Myocyte (in vitro differentiated cells): ENCODE measurements around the gene URGCP. TPM values are rescaled to one million over a fixed set of nuclear protein-coding genes. Genes with fewer than 3 reads are reported as not detected.

ENCODE experiments used
- DNase-seq: peaks from one replicate; pipeline ENCODE4 v3.0.0-alpha.2; 2012; ENCODE audit warnings: low read depth
- polyA plus RNA-seq: library from polyadenylated mRNA; unstranded; fragments of >200 nt; gene quantifications from one replicate; pipeline ENCODE4 v1.2.1, GENCODE V29; 2012; ENCODE audit warnings: missing spikeins
- total RNA-seq: library from RNA; depleted of rRNA; stranded (reverse); fragments of >200 nt; gene quantifications from 2 replicates; pipeline ENCODE4 v1.2.3, GENCODE V29; 2014

Gene URGCP, protein sequence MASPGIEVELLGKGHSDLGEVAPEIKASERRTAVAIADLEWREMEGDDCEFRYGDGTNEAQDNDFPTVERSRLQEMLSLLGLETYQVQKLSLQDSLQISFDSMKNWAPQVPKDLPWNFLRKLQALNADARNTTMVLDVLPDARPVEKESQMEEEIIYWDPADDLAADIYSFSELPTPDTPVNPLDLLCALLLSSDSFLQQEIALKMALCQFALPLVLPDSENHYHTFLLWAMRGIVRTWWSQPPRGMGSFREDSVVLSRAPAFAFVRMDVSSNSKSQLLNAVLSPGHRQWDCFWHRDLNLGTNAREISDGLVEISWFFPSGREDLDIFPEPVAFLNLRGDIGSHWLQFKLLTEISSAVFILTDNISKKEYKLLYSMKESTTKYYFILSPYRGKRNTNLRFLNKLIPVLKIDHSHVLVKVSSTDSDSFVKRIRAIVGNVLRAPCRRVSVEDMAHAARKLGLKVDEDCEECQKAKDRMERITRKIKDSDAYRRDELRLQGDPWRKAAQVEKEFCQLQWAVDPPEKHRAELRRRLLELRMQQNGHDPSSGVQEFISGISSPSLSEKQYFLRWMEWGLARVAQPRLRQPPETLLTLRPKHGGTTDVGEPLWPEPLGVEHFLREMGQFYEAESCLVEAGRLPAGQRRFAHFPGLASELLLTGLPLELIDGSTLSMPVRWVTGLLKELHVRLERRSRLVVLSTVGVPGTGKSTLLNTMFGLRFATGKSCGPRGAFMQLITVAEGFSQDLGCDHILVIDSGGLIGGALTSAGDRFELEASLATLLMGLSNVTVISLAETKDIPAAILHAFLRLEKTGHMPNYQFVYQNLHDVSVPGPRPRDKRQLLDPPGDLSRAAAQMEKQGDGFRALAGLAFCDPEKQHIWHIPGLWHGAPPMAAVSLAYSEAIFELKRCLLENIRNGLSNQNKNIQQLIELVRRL
- 33.8 and 41.6 TPM in 2 replicates for total RNA-seq
- polyA plus RNA-seq = 35.4 TPM

DNA sequence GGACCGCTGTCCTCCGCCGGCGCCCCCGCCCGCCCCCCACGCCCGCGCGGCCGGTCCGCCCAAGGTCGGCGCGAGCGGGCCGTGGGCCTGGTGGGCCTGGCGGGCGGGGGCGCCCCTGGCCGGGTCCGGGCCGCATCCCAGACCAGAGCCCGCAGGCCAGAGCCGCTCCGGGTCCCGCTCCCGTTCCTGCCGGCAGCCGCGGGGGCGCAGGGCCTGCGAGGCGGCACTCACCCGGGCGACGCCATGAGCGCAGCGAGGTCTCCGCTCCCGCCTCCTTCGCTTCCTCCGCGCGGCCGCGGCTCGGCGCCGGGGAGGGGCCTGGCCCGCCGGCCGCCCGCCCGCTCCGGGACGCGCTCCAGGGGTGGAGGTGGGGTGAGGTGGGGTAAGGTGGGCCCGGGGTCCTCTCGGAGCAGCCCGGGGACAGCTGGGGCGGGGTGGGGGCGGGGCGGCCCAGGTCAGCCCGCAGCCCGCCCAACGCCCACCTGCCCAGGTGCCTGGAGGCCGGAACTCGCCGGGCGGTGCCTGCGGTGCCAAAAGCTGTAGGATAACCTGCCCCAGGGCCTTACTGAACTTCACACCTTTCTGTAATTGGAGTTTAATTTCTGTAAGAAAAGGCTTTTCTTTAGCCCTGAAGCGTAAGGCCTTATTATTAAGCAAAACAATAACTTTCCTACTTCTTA, at the start of gene URGCP:
Gene URGCP (minus strand): TSS at position 266 of the 680 bp plus-strand sequence. CDS start 21 bp downstream, at position 245.
- peak; percentile 63 for DNase-seq

DNA sequence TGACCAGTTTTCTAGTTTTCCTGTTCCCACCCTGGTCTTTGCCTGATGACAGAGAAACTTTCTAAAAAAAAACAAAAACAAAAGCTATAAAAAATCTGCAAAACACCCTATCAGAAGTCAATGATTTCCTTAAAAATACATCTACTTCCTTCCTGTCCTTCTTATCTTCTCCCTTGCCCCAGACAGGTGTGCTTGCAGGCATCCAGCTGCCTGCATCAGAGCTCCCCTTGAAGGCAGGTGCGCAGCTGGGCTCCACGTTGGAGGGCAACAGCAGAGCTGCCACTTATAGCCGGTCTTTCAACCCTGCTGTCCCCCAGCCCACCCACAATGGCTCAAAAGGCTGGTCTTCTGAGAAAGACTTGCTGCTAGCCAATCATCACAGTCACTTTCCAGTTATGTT, 49.6 kb upstream of the URGCP start:
- DNase-seq = no peak

DNA sequence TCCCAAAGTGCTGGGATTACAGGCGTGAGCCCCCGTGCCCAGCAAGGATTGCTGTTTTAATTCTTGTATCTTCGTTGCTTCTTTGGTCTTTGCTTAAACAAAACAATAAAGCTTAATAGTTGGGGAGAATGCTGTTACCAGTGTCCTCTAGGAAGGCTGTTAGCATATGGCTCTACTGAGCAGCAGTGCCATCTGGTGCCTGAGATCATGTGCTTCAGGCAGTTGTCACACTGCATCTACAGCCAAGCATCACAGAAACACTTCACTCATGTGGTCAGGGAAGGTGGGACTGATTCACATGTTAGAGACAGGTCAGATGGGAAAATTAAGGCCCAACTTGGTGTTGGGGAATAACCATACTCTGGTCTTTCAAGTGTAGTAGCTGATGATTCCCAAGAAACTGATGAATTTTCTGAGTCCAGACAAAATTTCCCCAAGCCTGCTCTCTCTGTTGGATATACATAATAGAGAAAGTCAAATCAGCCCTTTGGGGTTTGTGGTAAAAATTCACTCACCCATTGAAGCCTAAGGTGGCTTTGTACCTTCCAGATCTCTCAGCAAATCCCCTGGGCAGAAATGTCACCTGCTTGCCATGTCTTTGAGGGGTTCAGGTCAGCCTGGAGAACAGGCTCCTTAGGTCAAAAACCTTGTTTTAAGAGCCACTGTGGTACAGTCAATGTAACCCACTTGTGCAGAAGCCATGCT, 48.3 kb upstream of the URGCP start:
- DNase-seq = peak; percentile 79

DNA sequence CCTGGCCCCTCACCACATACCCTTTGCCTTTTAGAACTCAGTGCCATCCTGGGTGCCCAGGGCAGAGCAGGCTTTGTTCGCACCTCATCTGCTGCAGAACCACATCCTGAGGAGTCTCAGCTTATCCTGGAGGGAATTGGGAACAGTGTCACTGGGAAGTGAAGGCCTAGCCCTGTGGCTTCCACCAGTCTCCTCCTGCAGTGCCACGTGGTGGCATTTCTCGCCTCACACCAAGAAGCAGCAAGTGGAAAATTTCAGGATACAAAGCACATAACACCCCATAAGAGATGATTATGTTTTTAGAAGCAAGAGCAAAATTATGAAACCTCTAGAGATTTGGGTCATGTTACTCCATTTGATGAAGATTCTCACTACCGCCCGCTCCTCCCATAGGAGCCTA, 46.7 kb upstream of the URGCP start:
- no peak for DNase-seq

DNA sequence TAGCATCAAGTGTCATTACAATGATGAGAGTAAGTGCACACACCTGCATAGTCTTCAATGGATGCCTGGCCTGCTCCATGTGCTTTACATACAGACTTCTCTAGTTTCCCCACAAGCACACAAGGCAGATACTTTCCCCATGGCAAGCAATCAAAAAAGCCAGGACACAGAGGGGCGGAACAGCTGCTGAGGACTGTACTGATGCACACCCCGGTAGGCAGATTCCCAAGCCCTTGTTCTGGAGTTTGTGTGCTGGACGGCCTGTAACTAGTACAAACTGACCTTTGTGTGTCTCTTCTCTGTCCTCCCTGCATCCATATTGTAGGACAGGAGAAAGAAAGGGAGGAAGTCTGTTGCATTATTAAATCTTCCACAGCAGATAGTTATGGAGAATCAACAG, 45.6 kb upstream of the URGCP start:
- peak; percentile 70 for DNase-seq

DNA sequence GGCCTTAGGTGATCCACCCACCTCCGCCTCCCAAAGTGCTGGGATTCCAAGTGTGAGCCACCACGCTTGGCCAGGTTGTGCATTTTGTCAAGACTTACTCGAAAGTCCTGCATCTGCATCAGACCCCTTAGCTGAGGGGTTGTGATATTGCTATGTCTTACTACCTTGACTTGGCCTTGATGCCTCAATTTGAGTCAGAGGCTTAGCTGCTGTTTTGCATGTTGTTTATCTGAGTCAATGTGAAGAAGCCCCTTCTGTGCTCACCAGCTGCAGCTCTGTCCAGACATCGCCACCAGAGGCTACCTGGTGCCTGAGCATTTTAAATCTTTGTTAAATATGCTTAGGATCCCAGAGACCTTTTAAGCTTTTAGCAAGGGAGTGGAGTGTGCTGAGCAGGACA, 37.9 kb upstream of the URGCP start:
- no peak for DNase-seq

DNA sequence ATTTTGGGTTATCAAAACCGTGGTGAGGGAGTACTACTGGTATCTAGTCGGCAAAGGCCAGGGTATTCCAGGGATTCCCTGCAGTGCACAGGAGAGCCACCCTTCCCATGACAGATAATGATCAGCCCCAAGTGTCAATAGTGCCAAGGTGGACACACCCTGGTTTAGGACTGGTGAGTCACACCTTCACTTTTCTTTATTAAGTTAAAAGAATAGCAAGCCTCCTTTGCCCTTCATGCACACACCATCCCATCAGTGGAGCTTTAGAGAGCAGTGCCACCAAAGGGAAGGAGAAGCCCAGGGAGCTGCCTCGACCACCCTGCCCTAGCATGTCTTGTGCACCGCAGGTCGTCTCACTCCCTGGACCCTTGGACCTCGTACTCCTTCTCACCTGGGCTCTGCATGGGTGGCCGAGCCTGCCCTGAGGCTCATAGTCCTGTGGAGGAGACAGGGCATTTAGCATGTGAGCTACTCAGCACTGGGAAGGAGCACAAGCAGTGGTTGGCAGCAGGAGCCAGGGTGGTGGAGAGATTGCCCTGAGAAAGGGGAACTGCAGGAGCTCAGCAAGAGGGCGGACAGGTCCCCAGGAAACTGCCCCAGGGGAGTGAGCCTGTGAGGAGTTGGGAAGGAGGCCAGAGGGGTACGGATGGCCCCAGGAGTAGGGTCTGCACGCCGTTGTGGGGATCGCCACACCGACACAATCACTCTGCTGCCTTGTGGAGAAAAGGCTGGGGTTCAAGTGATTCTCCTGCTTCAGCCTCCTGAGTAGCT, 37.2 kb upstream of the URGCP start:
- no peak for DNase-seq

DNA sequence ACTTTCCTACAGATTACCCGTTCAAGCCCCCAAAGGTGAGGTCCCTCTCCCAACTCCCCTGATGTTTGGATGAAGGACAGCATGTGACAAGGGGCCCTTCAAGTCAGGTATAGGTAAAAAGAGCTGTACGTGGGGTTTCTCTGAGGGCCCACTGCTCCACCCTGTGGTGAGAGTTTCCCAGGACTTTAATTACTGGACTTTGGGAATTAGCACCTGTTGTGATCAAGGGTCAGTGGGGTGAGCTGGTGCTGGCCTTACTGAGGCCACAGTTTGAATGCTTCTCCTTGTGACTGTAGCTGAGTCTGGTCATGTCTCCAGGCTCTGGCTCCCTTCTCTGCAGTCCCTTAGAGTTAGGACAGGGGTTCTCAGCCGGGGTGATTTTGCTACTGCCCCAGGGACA, 36.6 kb upstream of the URGCP start:
- DNase-seq = peak; percentile 83

DNA sequence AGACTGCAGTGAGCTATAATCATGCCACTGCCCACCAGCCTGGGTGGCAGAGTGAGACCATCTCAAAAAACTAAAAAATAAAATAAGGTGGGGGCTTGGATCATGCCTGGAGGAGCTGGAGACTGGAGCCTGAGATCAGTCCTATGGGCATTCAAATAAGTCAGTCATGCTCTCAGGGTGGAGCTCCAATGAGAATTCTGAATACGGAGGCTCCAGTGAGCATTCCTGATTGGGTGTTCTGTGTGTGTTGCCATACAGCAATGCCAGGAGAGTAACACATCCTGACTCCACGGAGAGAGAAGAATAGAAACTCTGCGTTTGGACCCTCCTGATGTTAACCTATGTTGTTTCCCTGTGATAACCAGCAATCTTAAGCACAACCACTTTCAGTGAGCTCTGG, 35.9 kb upstream of the URGCP start:
- peak; percentile 8 for DNase-seq

DNA sequence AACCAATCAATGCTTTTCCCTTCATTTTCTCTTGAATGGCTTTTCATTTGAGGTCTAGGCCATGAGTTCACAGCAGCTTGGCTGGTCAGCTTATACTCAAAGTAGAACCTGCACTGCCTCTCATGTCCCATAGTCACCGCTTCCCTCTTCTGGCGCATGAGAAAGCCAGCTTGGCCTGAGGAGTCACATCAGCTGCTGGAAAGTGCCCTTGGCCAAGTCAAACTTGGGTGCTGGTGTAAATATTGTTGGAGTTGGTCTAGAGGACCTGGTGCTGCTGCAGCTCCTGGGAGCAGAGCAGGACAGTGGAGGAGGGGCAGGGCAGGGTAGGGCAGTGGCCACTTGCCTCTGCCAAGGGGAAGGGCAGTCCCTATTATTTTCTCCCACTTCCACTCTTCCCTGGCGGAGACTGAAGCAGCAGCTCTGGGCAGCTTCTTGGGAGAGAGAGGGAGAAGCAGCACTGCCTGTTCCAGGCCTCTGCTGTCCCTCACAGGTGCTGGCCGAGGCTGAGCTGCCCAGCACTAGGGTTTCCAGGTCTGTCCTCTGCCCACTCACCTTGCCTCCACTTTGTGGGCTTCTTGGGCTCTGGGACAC, 32.6 kb upstream of the URGCP start:
- DNase-seq = no peak

DNA sequence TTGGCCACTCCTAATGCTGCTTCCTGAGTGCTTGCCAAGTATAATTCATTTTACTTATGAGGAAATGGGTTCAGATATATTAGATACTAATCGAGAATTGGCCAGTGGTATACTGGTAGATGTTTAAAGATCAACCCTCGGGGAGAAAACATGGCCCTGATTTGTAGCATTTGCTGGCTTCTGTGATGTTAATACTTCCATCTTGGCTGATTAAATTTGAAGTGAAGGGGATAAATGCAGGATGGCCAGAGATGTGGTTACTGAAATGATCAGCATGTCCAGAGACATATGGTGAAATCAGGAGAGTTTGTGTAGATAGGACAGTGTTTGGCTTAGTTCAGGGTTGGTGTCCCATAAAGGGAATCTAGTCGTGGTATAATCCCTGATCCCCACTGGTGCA, 31.0 kb upstream of the URGCP start:
- no peak for DNase-seq

DNA sequence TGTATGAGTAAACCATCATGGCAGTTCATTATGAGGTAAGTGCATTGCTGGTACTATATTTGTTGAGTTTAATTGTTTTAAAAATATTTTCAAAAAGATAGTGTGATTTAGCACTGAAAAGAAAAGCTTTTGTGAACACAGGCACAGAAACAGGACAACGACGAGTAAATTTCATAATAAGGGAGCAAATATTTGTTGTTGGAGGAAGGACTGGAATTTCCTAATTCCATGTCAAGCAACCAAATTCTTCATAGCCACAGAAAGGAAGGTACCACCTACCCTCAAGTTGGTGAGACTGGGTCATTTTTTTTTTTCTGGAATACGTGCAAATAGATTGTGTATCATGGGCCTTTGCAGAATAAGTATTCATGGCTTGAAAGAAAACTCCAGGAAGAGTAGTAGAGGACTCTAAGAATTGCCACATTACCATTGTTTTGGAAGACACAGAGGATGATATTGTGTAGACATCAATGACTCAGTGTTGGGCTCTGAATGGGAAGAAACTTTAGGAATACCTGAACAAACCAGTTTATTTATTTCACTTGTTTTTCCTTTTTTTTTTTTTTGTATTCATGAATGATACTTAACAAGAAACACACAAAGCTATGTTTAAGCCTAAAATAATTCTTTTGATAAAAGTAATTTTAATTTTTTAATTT, 27.6 kb upstream of the URGCP start:
- DNase-seq = no peak

DNA sequence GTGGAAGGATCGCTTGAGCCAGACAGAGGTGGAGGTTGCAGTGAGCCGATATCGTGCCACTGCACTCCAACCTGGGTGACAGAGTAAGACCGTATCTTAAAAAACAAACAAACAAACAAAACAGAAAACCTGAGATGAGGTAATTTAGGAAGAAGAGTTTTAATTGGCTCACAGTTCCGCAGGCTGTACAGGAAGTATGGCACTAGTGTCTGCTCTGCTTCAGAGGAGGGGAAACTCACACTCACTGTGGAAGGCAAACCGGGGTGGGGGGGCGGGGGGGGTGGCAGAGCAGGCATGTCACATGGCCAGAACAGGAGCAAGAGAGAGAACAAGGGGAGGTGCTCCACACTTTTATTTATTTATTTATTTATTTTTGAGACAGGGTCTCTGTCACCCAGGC, 24.9 kb upstream of the URGCP start:
- no peak for DNase-seq

DNA sequence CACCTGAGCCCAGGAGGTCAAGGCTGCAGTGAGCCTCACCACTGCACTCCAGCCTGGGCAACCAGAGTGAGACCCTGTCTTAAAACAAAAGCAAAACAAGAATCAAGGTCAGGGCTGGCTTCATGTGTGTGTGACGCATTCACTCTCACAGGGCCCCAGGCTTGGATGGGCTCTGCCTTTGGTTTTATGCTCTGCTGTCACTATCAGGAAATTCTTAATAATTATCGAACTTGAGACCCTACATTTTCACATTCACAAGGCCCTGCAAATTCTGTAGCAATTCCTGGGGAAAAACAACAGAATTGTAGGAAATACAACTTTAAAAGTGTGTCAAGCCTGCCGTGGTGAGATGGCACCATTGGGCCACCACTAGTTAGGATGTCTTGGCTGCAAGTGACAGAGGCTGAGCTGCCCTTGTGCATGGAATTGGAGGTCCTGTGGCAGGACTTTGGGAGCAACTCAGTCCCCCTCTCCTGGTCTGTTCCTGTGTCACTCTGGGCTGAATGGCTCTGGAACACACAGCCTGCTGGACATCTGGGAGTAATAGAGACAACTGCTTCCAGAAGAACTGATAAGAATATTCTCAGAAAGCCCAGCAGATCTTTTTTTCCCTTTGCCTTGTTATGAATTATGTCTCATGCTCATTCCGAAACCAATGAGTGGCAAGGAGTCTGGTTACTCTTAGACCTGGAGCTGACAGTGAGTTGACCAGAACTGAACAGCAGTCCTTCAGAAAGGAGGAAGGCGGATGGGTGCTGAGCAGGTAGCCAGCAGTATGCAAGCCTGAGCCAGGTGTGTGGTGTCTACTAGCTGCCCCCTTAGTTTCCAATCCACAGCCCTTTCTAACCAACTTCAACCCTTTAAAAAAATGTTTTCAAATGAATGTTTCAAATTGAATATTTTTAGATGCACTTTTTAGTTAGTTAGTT, 23.4 kb upstream of the URGCP start:
- DNase-seq = no peak

DNA sequence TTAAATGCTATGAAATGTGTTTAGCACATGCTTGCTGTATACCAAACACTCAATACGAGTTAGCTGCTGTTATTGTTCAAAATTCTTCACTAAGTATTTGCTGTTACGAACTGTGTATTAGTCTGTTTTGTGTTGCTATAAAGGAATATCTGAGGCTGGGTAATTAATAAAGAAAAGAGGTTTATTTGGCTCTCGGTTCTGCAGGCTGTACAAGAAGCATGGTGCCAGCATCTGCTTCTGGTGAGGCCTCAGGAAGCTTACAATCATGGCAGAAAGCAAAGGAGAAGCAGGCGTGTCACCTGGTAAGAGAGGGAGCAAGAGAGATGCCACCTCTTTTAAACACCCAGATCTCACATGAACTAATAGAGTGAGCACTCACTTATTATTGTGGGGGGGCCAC, 21.4 kb upstream of the URGCP start:
- no peak for DNase-seq

DNA sequence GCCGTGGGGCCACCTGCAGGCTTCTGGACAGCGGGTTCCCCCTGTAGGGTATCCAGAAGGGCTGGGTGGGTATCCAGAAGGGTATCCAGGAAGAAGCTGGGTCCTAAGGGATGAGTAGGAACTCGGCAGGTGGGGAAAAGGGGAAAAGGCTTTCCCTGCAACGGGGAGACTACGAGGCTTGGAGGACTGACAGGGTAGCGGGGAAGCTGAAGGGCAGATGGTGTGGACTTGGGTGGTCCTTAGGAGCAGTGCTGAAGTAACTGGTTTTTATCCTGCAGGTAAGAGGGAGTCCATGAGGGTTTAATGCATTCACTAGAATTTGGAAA, 20.4 kb upstream of the URGCP start:
- DNase-seq = no peak

DNA sequence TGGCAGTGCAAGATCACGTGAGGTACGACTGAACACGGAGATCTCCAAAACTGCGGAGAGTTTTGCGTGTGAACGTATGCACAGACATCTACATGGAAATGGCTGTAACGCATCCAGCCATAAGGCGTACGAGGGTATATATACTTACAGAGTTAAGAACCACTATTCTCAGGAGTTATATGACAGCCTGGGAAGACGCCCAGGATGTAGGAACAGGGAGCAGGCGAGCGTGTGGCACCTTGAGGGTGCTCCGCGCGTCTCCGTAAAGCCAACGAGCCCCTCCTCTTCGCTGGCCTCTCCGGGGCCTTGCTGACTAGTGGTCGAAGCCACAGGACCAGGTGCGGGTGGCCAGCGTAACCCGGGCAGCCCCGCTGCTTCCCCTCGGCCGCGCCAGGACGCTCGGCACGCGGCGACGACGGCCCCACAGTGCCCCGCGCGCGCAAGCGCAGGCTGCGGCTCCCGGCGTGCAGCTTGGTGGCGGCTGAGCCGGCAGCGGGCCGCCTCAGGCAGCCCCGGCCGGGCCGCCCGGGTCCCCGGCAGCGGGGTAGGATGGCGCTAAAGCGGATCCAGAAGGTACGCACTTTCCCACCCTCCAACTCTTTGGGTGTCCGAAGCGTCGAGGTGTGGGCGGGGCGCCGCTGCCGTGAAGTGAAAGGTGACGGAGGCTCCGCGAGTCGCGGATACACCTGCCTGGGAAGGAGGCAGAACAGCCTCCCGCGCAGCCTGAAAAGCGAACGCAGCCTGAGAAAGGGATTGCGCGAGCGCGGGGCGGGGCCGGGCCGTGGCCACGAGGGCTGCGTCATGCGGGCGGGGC, 19.8 kb upstream of the URGCP start, which contains the start of gene UBE2D4:
Gene UBE2D4 (plus strand): TSS at position 453 of the 814 bp plus-strand sequence. CDS start 97 bp downstream, at position 550.
- peak; percentile 88 for DNase-seq
